ENCODE results near the gene FIBCD1.

GRCh38 chr9:130934702-130935647, 4.1 kb downstream of the FIBCD1 start:
- TF ChIP-seq, protein P1, sequence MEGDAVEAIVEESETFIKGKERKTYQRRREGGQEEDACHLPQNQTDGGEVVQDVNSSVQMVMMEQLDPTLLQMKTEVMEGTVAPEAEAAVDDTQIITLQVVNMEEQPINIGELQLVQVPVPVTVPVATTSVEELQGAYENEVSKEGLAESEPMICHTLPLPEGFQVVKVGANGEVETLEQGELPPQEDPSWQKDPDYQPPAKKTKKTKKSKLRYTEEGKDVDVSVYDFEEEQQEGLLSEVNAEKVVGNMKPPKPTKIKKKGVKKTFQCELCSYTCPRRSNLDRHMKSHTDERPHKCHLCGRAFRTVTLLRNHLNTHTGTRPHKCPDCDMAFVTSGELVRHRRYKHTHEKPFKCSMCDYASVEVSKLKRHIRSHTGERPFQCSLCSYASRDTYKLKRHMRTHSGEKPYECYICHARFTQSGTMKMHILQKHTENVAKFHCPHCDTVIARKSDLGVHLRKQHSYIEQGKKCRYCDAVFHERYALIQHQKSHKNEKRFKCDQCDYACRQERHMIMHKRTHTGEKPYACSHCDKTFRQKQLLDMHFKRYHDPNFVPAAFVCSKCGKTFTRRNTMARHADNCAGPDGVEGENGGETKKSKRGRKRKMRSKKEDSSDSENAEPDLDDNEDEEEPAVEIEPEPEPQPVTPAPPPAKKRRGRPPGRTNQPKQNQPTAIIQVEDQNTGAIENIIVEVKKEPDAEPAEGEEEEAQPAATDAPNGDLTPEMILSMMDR (IDR thresholded peaks at IDR 0.05), result no peak
- TF ChIP-seq TAF1 (IDR thresholded peaks at IDR 0.05; ENCODE audit: borderline replicate concordance, low read depth, low read length) (no peak), ELF1 (IDR thresholded peaks at IDR 0.05) (no peak), TEAD4 (IDR thresholded peaks at IDR 0.05; ENCODE audit: borderline replicate concordance, insufficient read depth) (no peak), MXI1 (IDR thresholded peaks at IDR 0.05; ENCODE audit: low read depth, low read length) (no peak), POLR2AphosphoS5 (IDR thresholded peaks at IDR 0.05; ENCODE audit: low read depth, low read length) (no peak)
